Stimulated activated CD4-positive, alpha-beta T cell treated with anti-CD3 and anti-CD28 coated beads, Interleukin-15, amount 100 ng/mL, for 1 hour (primary cell): Measurements from ENCODE around the gene PARD6G.

Experiments used
- DNase-seq, 2 donors: peaks; one replicate each; pipeline ENCODE4 v3.0.0-alpha.2; 2020; ENCODE audit warnings: low read depth in 1 of 2, low spot score in 1 of 2

The PARD6G gene

GRCh38 chr18:80108739-80109675, 138.3 kb downstream of the PARD6G start, which contains the start of gene ADNP2:
ADNP2 (plus strand) TSS chr18:80109262; CDS start chr18:80117543, 8,281 bp downstream.
- DNase-seq = peak; percentile 53 to 59

GRCh38 chr18:80108121-80108536, 139.2 kb downstream of the PARD6G start:
- no peak for DNase-seq

GRCh38 chr18:80107426-80107825, 139.9 kb downstream of the PARD6G start:
- no peak for DNase-seq
